Activated CD8-positive, alpha-beta memory T cell treated with anti-CD3 and anti-CD28 coated beads, Interleukin-2, amount 50 U/mL, for 48 hours (primary cell): ENCODE results near the gene FKBP2.

Source experiments
- DNase-seq: peaks from one replicate; pipeline ENCODE4 v3.0.0-alpha.2; 2020

Gene FKBP2

GRCh38 chr11:64240435-64241240 lies at the start of gene FKBP2:
TSS of gene FKBP2 (plus strand) at chr11:64241095. CDS start at chr11:64242388, 1,293 bp downstream.
- DNase-seq: peak; percentile 99

DNA sequence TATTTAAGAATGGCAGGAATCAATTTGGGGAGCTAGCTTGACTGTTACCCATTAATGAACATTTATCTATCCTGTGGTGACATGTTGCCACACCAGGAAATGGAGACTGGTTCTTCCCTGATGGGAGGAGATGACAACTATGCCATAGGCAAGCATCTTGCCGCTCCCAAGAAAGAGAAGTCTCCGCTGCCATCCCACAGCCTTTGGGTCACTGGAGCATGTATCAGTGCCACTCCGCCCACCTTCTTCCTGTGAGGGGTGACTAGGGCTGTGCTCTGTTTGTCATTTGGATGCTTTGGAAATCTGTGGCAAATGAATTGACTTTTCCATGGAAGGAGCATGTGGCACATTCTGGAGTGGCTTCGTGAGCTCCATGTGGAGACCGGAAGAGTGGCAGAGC lies 48.5 kb upstream of the FKBP2 start:
- DNase-seq: no peak

GRCh38 chr11:64196626-64197025 lies 44.3 kb upstream of the FKBP2 start:
- no peak for DNase-seq

DNA sequence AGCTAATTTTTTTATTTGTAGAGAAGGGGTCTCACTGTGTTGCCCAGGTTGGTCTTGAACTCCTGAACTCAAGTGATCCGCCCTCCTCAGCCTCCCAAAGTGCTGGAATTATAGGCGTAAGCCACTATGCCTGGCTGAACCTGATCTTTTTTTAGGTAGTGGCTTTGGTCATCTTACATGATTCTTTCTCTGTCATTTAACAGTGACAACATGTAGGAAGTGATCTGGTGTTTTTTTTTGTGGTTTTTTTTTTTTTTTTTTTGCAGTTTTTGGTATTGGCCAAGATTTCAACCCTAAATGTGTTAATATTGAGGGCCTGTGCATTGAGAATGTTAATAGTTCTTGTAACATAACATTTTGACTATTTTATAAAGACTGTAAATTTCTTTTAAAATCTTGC lies 42.4 kb upstream of the FKBP2 start:
- no peak for DNase-seq

DNA sequence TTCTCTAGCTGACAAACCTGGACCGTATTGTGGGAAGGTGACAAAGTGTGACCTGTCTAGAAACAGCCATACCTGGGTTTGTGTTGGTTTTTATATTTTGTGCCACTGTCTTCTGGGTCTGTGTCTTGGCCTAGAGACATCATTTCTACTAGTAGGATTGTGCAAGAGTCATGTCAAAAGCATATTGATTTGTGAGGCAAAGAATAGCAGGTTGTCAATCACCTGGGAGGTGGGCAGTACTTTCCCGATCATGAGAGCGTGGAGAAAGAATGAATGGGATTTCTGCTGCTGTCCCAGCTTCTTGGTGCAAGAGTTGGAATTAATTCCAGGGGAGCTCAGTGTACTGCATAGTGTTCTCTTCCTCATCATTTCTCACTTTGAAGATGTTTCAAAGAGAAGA lies 39.4 kb upstream of the FKBP2 start:
- no peak for DNase-seq

DNA sequence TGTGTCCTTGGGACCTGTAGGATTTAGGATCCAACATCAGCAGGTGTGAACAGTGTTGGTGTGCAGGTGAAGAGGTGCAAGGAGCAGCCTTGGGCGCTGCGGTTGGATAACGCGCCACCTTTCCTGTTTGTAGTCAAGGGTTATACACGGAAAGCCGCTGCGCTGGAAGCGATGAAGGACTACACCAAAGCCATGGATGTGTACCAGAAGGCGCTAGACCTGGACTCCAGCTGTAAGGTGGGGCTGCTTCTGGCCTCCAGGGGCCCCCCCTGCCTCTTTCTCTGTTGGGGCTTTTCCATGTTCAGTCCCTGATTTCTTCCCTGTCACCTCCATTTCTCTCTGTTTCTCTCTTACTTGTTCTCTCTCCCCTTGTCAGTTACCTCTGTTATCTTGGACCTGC lies 37.9 kb upstream of the FKBP2 start:
- no peak for DNase-seq

- DNase-seq: no peak
Observed at GRCh38 chr11:64203421-64204079, 37.3 kb upstream of the FKBP2 start.

GRCh38 chr11:64204080-64204440 lies 36.8 kb upstream of the FKBP2 start:
- DNase-seq: no peak

DNA sequence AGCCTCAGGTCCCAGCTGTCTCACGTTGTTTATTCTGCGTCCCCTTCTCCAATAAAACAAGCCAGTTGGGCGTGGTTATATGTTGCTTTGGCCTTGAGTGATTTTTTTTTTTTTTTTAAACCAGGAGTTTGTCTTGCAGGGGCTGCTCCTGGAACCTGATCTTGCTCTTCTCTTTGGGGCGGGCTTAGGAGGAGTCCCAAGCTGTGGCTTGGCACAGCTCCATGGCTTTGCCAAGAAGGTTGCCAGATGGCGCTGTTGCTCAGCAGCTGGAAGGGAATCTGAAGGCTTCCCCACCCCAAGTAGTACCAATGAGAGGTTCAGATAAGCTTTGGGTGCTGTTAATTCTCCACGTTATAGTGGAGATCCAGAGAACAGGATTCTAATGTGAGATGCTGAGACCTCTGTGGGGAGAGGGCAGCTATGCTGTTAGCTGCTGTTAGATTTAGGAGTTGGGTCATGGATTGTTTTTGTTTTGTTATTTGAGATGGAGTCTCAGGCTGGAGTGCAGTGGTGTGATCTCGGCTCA lies 36.4 kb upstream of the FKBP2 start:
- DNase-seq: peak; percentile 81

DNA sequence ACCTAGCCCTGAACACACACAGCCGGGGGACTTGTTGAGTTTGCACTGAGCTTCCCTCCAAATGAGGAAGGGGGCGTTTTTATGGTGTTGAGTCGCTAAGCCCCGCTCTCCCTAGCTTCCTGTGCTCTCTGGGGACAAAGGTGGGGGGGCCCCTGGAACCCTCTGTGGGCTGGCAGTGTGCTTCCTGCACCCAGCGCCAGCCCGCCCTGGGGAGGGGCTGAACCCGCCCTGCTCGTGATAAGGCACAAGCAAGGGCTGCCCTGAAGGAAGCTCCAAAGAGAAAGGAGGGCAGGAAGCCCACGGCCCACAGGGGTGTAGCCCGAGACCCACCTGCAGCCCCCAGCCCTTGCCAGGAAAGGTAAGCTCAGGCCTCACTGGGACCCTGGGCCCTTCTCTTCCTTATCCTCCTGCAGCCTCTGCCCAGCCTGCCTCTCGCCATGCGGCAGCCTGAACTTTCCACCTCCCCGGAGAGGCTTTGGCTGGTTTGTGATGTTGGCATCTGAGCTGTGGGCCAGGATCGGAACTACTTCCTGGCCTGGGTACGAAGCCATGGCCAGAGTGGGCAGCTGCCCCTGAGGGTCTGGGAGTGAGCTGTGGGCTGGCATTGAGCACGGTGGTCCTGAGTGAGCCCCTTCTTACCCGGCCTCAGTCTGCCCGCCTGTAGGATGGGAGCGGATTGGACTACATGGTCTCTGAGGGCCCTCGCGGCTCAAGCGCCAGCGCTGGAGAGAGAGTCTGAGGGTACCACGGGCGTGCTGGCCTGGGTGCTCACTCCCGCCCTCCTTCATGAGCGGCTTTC lies 34.2 kb upstream of the FKBP2 start, which contains the start of gene FERMT3:
FERMT3 (plus strand) TSS at position 265 of the 799 bp plus-strand sequence. CDS start 644 bp downstream, outside the sequence.
- DNase-seq: peak; percentile 85

DNA sequence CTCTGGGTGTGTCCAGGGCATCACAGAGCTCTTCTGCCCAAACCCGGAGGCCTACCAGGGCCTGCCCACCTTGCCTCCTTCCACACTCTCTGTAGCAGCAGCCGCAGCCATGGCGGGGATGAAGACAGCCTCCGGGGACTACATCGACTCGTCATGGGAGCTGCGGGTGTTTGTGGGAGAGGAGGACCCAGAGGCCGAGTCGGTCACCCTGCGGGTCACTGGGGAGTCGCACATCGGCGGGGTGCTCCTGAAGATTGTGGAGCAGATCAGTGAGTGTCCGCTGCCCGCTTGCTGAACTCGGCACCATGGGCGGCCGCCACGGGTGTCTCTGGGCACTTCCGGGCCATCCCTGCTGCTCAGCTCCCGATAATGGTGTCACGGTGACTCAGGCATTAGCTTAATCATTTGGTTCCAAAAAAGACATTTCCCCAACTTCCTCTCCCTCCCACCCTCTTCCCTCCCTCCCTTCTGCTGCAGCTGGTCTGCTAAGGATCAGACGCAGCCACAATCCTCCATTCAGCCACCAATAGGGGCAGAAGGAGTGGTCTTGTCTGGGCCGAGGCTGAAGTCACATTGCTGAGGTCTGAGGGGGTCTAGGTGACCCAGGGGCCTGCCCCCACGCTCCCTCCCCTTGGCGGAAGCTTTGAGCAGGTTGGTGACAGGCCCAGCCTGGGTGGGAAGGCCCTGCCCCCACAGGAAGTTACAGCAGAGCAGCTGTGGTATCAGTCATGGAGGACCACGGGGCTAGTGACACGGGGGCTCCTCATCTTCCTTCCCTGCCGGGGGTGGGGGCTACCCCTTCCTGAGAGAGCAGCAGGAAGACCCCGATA lies 33.4 kb upstream of the FKBP2 start:
- peak; percentile 89 for DNase-seq

GRCh38 chr11:64208086-64208795 lies 32.7 kb upstream of the FKBP2 start:
- DNase-seq: no peak

- no peak for DNase-seq
Observed at GRCh38 chr11:64208796-64209562, 31.9 kb upstream of the FKBP2 start.

- DNase-seq: no peak
Observed at GRCh38 chr11:64209563-64209843, 31.4 kb upstream of the FKBP2 start.

DNA sequence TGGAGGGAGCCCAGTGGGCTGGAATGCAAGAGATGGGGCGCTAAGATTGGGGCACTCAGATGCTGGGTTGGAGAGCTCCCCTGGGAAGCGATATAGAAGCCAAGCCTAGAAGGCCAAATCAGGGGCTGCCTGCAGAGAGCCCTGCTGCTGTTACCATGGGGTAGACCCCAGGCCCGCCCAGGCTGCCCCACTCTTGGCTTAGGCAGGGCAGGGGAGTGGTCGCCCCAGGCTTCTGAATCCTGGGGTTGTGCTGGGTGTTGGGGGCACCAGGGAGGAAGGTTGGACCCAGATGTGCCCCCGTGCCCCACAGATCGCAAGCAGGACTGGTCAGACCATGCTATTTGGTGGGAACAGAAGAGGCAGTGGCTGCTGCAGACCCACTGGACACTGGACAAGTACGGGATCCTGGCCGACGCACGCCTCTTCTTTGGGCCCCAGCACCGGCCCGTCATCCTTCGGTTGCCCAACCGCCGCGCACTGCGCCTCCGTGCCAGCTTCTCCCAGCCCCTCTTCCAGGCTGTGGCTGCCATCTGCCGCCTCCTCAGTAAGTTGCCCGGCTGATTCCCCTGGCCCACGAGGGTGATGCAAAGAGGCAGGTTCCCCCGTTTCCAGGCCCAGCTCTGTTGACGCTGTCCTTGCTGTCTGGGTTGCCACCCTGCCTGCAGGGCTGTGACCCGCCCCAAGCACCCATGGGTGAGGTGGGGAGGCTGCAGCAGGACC lies 30.4 kb upstream of the FKBP2 start:
- no peak for DNase-seq

DNA sequence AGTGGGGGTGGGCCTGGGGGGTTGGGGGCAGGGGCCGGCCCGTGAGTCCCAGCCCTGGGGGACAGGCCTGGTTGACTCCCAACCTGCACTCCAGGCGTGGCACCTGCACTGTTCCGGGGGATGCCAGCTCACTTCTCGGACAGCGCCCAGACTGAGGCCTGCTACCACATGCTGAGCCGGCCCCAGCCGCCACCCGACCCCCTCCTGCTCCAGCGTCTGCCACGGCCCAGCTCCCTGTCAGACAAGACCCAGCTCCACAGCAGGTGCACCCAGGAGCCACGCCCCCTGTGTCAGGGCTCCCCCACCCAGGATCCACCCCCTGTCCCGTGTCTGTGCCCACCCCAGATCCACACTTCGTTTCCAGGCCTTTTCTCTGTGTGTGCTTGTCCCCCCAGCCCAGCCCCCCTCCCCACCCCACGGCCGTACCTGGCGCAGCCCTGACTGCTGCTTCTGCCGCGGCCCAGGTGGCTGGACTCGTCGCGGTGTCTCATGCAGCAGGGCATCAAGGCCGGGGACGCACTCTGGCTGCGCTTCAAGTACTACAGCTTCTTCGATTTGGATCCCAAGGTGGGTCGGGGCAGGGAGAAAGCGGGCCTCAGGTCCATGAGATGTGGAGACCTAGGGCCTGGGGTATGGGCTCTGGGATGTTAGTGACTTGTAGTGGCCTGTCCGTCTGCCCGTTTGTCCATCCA lies 29.6 kb upstream of the FKBP2 start:
- no peak for DNase-seq

- no peak for DNase-seq
Observed at GRCh38 chr11:64216879-64217278, 24.0 kb upstream of the FKBP2 start.

DNA sequence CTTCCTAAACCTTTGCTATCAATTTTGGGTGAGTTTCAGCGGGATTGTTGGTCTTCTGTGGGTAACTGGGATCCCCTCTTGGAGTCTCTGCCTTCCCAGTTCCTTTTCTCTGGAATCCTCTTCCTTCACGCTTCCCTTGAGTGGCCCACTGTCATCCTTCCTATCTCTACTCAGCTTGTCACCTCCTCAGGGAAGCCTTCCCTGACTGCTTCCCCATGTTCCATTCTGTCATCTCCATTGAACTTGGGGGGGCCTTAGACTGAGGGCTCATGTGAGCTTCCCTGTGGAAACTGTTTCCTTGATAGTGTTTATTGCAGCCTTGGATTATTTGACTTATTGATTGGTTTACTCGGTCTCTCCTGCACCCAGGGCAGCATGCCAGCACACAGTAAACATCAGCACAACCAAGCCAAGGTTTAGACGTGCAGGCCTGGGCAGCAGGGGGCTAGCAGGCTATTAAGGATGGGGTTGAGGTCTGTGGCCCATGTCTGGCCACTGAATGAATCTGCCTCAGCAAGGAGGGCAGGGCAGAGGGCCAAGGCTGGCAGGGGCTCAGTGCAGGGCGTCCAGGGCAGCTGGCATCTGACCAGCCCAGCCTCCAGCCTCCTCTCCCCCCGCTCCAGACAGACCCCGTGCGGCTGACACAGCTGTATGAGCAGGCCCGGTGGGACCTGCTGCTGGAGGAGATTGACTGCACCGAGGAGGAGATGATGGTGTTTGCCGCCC lies 22.1 kb upstream of the FKBP2 start:
- no peak for DNase-seq

- DNase-seq: no peak
Observed at GRCh38 chr11:64219354-64219684, 21.6 kb upstream of the FKBP2 start.
